GM19023 (cell line): ENCODE measurements around the gene ATP6V1F.

ENCODE experiments used
- ATAC-seq: cut with Tn5 transposase; IDR thresholded peaks from one replicate; pipeline ENCODE4 v1.9.1; 2021; ENCODE audit warnings: mild to moderate bottlenecking, moderate library complexity; ENCODE audit not compliant: unreplicated experiment

ATP6V1F gene

DNA sequence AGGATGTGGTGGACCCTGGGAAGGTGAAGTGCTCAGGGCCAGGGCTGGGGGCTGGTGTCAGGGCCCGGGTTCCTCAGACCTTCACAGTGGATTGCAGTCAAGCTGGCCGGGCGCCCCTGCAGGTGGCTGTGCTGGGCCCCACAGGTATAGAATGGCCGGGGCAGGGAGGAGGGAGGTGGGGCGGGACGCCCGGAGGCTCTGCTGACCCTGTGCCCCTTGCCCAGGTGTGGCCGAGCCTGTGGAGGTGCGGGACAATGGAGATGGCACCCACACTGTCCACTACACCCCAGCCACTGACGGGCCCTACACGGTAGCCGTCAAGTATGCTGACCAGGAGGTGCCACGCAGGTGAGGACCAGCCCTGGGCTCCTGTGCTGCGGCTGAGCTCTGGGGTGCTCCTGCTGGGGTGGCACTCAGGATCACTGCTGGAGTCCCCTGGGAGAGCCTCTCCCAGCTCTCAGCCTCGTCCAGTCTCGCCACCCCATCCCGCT lies 14.9 kb upstream of the ATP6V1F start:
- no peak for ATAC-seq

DNA sequence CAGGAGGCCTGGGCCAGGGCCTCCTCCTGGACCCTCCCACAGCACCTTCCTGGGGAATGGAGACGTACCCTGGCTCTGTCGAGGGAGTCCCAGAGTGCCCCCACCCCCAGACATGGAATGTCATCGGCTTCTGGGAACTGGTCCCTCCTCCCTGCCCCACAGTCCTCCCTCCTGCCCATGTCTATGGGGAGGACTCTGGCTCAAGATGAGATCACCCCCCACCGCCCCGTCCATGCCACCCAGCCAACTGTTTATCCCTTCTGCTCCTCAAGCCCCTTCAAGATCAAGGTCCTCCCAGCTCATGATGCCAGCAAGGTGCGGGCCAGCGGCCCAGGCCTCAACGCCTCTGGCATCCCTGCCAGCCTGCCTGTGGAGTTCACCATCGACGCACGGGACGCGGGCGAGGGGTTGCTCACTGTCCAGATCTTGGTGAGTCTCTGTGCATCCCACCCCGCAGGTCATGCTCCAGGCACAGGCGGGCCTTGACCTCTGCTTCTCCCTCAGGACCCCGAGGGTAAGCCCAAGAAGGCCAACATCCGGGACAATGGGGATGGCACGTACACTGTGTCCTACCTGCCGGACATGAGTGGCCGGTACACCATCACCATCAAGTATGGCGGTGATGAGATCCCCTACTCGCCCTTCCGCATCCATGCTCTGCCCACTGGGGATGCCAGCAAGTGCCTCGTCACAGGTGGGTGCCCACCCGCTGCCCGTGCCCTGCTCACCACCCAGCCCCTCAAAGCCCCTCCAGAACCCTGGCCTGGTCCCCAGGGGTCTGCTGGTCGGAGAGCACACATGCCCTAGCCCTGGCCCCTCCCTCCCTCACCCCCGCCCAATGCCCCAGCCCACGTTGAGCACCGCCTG lies 14.1 kb upstream of the ATP6V1F start:
- ATAC-seq, result no peak

DNA sequence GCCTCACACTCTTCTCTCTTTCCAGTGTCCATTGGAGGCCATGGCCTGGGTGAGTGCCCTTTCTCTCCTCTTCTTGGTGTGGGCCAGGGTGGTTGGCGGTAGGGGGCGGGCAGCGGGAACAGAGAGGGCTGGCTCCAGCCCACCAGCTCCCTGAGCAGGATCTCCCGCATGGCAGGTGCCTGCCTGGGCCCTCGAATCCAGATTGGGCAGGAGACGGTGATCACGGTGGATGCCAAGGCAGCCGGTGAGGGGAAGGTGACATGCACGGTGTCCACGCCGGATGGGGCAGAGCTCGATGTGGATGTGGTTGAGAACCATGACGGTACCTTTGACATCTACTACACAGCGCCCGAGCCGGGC lies 13.5 kb upstream of the ATP6V1F start:
- ATAC-seq, result no peak

DNA sequence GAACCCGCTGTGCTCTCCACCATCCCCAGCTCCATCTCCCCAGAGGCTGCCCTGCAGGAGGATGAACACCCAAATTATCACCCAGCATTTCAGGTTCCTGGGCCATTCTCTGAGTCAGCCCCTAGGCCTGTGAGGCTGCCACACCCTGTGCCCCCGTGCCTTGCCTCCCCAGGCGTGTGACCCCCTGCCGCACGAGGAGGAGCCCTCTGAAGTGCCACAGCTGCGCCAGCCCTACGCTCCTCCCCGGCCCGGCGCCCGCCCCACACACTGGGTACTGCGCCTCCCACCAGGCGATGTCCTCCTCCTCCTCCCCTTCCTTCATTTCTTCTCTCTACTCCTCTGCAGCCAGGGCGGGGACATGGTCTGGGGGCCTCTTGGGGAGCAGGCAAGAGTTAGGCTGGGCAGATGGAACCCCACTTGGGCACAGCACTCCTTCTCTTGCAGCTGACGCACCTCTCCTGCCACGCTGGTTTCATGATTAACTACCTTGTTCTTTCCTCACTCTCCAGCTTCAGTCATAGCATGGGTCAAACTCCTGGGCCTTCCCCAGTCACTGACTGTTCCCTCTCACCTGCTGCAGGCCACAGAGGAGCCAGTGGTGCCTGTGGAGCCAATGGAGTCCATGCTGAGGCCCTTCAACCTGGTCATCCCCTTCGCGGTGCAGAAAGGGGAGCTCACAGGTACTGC lies 12.7 kb upstream of the ATP6V1F start:
- no peak for ATAC-seq

DNA sequence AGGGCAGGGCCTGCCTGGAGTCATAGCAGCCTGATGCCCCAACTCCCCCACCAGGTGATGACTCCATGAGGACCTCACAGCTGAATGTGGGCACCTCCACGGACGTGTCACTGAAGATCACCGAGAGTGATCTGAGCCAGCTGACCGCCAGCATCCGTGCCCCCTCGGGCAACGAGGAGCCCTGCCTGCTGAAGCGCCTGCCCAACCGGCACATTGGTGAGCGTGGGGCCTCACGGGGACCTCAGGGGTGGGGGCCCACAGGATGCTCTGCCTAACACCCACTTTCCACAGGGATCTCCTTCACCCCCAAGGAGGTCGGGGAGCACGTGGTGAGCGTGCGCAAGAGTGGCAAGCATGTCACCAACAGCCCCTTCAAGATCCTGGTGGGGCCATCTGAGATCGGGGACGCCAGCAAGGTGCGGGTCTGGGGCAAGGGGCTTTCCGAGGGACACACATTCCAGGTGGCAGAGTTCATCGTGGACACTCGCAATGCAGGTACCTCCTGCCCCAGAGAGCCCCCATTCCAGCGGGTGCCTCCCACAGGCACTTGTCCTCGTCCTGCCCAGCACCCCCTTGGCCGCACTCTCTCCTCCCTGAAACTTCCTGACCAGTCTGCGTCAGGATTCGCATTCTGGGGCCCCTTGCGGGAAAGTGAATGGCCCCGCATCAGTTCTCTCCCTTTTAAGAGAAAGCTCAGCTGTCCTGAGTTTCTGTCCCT lies 10.0 kb upstream of the ATP6V1F start:
- ATAC-seq, result no peak

DNA sequence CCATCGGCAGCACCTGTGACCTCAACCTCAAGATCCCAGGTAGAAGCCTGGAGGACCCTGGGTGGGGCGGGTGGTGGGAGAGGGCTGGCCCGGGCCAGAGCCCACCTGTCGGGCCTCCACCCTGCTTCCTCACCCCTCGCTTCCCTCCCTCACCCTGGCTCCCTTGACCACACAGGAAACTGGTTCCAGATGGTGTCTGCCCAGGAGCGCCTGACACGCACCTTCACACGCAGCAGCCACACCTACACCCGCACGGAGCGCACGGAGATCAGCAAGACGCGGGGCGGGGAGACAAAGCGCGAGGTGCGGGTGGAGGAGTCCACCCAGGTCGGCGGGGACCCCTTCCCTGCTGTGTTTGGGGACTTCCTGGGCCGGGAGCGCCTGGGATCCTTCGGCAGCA lies 8.9 kb upstream of the ATP6V1F start:
- no peak for ATAC-seq

DNA sequence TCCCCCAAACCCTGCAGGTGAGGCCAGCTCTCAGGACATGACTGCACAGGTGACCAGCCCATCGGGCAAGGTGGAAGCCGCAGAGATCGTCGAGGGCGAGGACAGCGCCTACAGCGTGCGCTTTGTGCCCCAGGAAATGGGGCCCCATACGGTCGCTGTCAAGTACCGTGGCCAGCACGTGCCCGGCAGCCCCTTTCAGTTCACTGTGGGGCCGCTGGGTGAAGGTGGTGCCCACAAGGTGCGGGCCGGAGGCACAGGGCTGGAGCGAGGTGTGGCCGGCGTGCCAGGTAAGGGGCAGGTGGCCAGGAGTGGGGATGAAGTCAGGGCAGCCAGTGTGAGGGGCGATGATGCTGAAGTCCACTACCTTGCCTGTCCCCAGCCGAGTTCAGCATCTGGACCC lies 8.3 kb upstream of the ATP6V1F start:
- ATAC-seq, result no peak

DNA sequence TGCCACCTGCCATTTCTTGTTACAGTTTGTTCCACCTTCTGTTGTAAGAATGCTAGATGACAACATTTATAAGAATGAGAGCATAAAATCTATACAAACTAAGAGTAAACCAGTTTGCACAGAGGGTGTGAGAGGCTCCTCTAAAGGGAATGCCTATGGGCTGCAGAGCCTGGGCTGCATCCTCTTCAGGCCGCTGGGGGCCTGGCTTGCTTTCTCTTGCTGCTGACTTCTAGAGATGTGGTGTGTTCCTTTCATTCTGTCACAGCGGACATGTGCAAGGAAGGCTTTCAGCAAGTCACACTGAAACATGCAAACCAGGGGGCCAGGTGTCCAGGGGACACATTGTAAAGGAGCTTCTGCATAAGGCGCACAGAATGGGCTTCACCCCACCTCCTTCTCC lies 7.1 kb upstream of the ATP6V1F start:
- ATAC-seq, result no peak

DNA sequence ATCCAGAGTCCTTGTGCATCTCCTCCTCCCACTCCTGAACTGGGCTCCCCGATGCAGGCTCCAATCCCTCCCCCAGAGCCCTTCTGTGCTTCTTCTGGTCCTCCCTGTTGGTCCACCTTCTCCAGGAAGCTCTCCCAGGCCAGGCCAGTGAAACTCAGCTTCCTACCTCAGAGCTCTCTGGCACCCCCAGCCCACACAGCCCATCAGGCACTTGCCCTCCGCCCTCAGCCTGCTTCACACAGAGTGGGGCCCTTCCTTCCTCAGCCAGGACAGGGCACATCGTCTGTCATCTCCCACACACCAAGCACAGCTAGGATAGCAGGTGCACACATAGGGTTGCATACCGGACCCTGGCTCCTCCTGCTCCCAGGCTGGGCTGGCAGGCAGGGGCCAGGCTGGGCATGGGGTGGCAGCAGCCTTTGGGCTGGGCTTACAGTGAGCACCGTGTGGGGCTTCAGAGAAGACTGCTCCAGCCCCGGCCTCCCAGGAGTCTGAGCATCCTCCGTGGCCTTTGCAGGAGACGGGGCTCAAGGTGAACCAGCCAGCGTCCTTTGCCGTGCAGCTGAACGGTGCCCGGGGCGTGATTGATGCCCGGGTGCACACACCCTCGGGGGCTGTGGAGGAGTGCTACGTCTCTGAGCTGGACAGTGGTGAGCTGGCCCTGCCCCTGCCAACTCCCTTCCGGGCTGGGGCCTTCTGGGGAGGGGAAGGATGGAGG lies 6.5 kb upstream of the ATP6V1F start:
- no peak for ATAC-seq

DNA sequence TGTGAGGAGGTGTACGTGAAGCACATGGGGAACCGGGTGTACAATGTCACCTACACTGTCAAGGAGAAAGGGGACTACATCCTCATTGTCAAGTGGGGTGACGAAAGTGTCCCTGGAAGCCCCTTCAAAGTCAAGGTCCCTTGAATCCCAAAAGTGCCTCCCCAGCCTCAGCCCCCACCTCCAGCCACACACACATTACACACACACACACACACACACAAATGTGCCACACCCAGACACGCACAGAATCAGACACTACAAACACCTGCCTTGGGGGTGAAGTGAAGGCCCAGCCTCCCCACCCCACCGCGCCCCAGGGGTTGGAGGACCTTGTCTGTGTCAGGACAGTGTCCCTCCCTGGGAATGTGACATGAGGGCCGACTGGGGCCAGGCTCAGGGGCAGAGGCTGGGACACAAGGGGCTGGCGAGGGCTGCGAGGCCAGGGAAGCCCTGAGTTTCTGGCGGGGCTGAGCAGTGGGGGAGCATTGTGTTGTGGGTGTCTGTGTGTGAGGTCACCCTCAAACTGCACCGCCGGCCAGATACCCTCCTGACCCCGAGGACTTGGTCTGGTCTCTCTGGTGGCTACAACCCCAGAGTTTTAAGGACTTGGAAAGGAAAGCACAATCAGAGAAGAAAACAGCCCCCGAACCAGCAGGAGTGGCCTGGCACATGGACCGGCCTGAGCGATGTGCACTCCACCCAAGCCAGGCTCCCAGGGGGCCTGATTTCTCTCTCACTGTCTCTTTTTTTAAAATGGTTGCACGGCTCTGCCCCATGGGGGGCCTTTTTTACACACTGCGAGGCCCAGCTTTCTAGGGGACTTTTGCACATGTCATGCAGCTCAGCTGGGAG lies 4.0 kb upstream of the ATP6V1F start:
- no peak for ATAC-seq

DNA sequence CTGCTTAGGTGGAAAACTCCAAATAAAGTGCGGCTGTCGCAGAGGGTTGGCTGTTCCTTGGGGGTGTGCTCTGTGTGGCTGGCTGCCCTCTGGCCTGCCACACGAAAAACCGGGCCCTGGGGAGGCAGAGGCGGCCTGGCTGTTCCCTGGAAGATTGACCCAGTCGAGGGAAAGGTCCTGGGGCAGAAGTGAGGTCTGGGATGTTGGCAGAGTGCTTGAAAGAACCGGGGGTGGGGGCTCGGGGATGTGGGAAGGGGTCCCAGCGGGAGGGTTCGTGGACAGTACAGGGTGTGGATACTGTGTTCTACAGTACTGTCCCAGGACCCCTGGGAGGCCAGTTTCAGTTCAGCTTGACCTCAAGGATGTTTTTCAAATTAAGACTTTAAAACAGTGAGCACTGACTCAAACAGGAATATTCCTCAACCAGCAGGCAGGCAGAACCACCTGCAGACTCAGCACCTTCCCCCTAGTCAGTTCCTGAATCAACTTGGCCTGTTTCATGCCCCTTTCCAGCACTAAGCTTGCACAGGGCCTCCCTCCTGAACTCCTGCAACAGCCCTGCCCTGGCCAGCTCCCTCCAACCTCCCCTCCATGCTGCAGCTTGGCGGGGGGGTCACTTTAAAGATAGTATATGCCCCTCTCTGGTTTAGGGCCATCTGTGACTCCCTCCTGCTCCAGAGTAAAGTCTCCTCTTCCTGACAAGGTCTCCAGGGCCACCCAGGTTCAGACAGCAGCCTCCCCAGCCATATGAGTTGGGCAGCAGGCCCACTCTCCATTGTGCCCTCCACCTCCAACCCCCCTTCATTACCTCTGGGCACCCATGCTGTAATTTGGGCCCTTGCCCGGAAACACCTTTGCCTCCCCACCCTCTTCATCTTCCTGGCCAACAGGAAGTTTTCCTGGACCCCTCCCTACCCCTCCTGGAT lies 3.2 kb upstream of the ATP6V1F start:
- ATAC-seq, result no peak

DNA sequence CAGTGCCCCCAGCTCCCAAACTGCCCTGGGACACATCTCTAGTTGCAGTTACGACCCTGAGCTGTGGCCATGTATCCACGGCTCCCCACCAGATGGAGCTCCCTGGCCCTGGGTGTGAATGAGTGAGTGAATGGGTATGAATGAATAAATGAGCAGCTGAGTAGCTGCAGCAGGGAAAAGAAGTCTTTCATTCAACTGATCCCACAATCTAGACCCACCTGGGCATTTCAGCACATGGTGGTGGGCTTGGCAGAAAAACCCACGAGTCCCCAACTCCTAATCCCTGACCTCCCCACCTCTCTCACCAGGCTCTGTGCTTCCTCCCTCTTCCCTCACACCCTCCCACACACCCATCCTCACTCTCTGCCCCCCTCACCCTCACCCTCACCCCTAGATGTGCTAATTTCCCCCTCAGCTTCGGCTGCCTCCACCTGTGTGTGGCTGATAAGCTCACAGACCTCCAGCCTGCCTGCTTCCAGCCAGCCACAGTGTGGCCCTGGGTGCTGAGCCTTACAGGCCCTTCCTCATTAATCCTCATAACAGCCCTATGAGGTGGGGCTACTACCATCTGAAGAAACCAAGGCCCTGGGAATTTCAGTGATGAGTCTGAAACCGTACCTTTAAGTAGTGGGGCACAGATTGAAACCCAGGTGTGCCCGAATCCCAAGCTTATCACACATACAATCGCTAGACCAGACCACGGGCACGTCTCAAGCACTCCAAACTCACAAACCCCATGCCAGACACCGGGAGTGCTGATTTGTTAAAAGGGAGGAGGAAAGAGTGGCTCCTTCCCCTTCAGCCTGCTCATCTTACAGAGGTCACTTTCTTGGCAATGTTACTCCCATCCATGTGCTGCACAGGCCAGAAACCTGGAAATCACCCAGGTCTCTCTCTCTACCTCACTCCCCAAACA lies 2.2 kb upstream of the ATP6V1F start:
- ATAC-seq, result no peak

DNA sequence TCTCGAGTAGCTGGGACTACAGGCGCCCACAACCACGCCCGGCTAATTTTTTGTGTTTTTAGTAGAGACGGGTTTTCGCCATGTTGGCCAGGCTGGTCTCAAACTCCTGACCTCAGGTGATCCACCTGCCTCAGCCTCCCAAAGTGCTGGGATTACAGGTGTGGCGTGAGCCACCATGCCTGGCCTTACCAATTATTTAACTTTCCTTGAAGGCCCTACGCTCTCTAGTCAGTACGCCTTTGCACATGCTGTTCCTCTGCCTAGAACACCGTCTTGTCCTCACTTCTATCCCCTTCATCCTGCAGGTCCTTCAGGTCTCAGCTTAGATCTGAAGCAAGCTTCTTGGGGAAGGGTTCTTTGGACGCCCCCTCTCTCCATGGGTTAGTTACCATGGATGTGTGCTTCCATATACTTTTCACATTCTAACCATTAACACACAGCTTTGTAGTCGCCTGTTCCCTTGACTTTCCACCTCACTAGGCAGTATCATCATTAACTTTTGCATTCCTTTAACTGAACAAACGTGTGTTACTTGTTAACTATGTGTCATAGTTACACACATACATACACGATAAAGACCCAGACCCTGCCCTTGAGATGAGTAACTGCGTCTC lies 592 bp upstream of the ATP6V1F start:
- ATAC-seq, result no peak

DNA sequence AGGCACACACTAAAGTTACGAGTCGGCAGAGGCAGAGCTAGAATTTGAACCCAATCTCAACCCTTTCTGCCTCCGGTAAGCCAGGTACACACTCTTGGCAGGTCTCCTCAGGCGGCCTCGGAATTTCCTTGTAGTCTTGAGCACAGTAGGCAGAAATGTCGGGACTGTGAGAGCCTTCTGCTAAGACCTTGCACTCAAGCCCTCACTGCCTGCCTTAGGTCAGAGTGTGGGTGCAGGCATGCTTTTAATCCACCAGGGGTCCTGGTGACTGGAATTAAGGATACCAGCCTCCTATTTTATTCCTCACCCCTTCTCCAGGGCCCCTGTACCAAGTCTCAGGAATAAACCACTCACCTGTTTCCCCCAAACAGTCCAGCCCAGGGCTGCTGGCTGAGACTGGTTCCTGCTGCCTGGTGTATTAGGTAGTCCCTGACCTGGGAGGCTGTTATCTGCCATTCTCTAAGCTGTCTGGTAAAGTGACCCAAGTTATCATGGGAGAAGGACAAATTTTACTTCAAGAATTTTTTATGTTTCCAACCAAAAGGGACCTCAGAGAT lies 855 bp downstream of the ATP6V1F start:
- peak; percentile 42 for ATAC-seq

DNA sequence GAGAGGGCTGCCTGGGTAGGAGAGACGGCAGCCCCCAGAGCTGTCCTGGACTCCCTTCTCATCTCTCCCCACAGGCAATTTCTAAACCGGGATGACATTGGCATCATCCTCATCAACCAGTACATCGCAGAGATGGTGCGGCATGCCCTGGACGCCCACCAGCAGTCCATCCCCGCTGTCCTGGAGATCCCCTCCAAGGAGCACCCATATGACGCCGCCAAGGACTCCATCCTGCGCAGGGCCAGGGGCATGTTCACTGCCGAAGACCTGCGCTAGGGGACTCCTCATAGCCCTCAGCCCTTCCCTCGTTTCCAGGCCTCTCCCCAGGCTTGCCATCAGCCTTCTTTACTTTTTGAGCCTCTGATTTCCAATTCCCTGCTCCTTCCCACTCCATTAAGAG lies 2.6 kb downstream of the ATP6V1F start:
- ATAC-seq, result no peak

DNA sequence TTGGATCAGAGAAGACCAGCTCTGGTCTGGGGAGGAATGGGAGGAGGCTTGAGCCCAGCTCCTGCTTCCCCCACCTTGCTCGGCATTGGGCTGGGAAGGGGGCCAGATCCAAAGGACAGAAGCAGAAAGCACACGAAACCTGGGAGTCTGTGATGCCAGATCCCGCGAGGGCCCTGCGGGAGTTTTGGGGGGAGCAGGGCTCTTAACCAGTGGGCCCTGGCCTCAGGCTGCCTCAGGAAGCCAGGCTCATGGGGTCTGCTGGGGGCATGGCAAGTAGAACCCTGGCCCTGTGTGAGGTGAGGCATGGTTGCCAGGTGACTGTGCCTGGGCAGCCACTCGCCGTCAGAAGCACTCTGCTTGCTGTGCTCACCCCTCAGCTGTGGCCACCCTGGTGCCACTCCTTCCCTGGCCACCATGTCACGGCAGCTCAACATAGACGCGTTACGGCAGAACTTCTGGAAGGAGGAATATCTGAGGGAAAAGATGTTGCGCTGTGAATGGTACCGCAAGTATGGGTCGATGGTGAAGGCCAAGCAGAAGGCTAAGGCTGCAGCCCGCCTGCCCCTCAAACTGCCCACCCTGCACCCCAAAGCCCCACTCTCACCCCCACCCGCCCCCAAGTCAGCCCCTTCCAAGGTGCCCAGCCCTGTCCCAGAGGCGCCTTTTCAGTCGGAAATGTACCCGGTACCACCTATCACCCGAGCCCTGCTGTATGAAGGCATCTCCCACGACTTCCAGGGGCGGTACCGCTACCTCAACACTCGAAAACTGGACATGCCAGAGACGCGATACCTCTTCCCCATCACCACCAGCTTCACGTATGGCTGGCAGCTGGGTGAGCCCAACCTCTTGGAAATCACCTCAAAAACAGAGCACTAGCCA lies 3.6 kb downstream of the ATP6V1F start:
- ATAC-seq, result no peak
